Germinal center (tissue), 1 donor: ENCODE measurements around the gene SLC7A1.

ENCODE experiments used
- DNase-seq: peaks from one replicate; pipeline ENCODE4 v3.0.0; 2012; ENCODE audit warnings: mixed read lengths, low spot score

The SLC7A1 gene

GRCh38 chr13:29561918-29562317 is 33.6 kb downstream of the SLC7A1 start:
- no peak for DNase-seq

- DNase-seq = no peak
Measured at GRCh38 chr13:29556742-29557141, 38.7 kb downstream of the SLC7A1 start.

GRCh38 chr13:29551214-29551613 is 44.3 kb downstream of the SLC7A1 start:
- DNase-seq = no peak

- no peak for DNase-seq
Measured at GRCh38 chr13:29550430-29550988, 45.0 kb downstream of the SLC7A1 start.

GRCh38 chr13:29548722-29549121 is 46.8 kb downstream of the SLC7A1 start:
- DNase-seq = no peak

GRCh38 chr13:29547153-29547552 is 48.3 kb downstream of the SLC7A1 start:
- DNase-seq = no peak

- no peak for DNase-seq
Measured at GRCh38 chr13:29546662-29547061, 48.8 kb downstream of the SLC7A1 start.

- DNase-seq = no peak
Measured at GRCh38 chr13:29545988-29546387, 49.5 kb downstream of the SLC7A1 start.

GRCh38 chr13:29543230-29544215 is 52.0 kb downstream of the SLC7A1 start:
- DNase-seq = no peak

- DNase-seq = no peak
Measured at GRCh38 chr13:29542381-29542780, 53.1 kb downstream of the SLC7A1 start.

GRCh38 chr13:29541400-29541799 is 54.1 kb downstream of the SLC7A1 start:
- DNase-seq = no peak

GRCh38 chr13:29540799-29541198 is 54.7 kb downstream of the SLC7A1 start:
- no peak for DNase-seq

- DNase-seq = no peak
Measured at GRCh38 chr13:29540334-29540733, 55.2 kb downstream of the SLC7A1 start.

GRCh38 chr13:29539856-29540255 is 55.6 kb downstream of the SLC7A1 start:
- no peak for DNase-seq

GRCh38 chr13:29538652-29539040 is 56.8 kb downstream of the SLC7A1 start:
- DNase-seq = no peak

GRCh38 chr13:29537736-29538651 is 57.5 kb downstream of the SLC7A1 start:
- no peak for DNase-seq

GRCh38 chr13:29536853-29537252 is 58.6 kb downstream of the SLC7A1 start:
- DNase-seq = no peak

- DNase-seq = no peak
Measured at GRCh38 chr13:29535663-29536655, 59.5 kb downstream of the SLC7A1 start.

GRCh38 chr13:29534083-29534482 is 61.4 kb downstream of the SLC7A1 start:
- no peak for DNase-seq

- no peak for DNase-seq
Measured at GRCh38 chr13:29532821-29533220, 62.7 kb downstream of the SLC7A1 start.

GRCh38 chr13:29532116-29532515 is 63.4 kb downstream of the SLC7A1 start:
- DNase-seq = no peak
